22Rv1 (cell line): ENCODE results near the gene COPS9.
A peak's percentile ranks its signal among the peaks of the same experiment; 100 is the strongest.

Experiments used
- H3K27ac ChIP-seq: fragments of 450-650 bp; 2 replicates; pipeline ENCODE4 v1.5.1; 2017
- ZFX ChIP-seq: fragments of 450-650 bp; IDR thresholded peaks from 2 replicates; pipeline ENCODE4 v1.6.1; 2017; ENCODE audit warnings: antibody characterized with exemption, borderline replicate concordance
- TF ChIP-seq, protein P1 (sequence below): fragments of 450-650 bp; IDR thresholded peaks from 2 replicates; pipeline ENCODE4 v1.5.1; 2017; ENCODE audit warnings: mild to moderate bottlenecking

The COPS9 gene

GRCh38 chr2:240155048-240155744, 19.1 kb upstream of the COPS9 start:
- no peak overlapping the region for H3K27ac ChIP-seq
- no peak for TF ChIP-seq ZFX
- TF ChIP-seq, protein P1, sequence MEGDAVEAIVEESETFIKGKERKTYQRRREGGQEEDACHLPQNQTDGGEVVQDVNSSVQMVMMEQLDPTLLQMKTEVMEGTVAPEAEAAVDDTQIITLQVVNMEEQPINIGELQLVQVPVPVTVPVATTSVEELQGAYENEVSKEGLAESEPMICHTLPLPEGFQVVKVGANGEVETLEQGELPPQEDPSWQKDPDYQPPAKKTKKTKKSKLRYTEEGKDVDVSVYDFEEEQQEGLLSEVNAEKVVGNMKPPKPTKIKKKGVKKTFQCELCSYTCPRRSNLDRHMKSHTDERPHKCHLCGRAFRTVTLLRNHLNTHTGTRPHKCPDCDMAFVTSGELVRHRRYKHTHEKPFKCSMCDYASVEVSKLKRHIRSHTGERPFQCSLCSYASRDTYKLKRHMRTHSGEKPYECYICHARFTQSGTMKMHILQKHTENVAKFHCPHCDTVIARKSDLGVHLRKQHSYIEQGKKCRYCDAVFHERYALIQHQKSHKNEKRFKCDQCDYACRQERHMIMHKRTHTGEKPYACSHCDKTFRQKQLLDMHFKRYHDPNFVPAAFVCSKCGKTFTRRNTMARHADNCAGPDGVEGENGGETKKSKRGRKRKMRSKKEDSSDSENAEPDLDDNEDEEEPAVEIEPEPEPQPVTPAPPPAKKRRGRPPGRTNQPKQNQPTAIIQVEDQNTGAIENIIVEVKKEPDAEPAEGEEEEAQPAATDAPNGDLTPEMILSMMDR: no peak

DNA sequence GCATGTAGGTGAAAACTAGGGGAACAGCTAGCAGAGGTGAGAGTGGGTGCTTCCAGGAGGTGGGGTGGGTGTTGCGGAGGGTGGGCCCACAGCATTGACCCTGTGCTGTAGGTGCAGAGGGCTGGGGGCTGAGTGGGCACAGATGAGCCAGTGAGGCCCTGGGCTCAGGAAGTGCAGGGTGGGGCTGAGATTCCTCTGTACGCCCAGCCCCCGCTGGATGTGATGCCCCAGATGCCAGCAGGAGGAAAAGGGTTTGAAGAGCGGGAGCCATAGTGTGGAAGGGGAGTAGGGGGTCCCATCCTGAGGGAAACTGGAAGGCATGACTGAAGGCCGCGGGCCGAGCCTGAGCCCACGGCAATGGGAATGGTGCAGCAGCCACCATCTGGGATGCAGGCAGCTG, 18.5 kb upstream of the COPS9 start:
- no peak overlapping the region for H3K27ac ChIP-seq
- no peak for TF ChIP-seq ZFX
- TF ChIP-seq, protein P1: no peak

DNA sequence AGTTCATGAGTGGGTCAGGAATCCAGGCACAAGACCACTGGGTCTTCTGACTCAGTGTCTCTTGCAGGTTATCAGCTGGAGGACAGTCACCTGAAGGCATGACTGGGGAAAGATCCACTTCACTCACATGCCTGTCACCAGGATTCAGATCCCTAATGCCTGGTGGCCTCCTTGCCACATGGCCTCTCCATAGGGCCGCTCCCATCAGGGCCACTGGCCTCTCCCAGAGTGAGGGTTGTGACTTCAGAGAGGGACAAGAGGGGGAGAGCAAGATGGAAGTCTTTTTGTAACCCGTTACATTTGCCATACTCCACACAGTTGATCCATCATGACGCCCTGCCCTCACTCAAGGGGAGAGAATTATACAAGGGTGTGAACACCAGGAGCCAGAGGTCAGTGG, 17.3 kb upstream of the COPS9 start:
- TF ChIP-seq, protein P1: no peak
- no peak for TF ChIP-seq ZFX
- H3K27ac ChIP-seq: no peak overlapping the region

- TF ChIP-seq, protein P1: no peak
- TF ChIP-seq ZFX: no peak
- H3K27ac ChIP-seq: no peak overlapping the region
Observed at GRCh38 chr2:240151477-240152031, 15.4 kb upstream of the COPS9 start.

DNA sequence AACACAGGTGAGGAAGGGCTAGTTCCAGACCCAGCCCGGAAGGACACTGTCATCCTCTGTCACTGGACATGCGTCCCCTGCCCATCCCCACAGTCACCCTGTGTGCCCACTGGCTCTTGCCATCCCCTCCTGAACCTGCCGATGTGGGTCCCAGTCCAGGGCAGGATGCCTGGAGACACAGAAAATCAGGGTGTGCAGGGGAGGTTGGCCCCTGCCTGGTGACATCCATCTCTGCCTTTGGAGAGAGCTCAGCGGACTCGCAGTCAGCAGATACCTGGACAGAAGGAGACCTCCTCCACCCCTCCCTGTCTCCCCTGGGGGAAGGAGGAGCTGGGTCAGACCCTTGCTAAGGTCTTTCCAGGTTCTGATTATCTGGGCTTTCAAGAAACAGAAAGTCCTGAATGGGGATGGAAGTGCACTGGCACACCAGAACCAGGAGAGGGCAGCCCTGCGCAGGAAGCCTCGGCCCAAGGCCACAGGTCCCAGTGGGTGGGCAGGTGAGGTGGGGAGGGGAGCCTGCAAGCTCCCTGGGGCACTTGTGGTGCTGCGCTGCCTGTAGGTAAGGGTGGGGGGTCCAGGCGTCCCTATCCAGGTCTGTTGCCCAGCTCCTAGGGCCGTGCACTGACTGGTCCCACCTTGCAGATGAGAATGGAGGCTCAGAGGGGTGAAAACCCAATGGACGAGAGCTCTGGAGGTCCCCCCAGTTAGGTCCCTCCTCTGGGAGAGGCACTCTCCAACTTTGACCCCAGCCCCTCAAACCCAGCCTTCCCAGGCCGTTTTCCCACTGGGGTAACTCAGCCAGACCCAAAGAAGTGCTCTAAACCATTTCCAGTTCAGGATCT, 14.1 kb upstream of the COPS9 start:
- TF ChIP-seq ZFX: no peak
- TF ChIP-seq, protein P1: peak; percentile 88
- no peak overlapping the region for H3K27ac ChIP-seq

GRCh38 chr2:240147911-240148587, 11.9 kb upstream of the COPS9 start:
- TF ChIP-seq ZFX: no peak
- TF ChIP-seq, protein P1: no peak
- H3K27ac ChIP-seq: no peak overlapping the region
